Mesendoderm (in vitro differentiated cells): Measurements from ENCODE around the gene TFF3.

ENCODE experiments used
- DNase-seq: peaks from one replicate; pipeline ENCODE4 v3.0.0; 2013
- H2AK5ac ChIP-seq: 2 replicates; pipeline ENCODE4 v1.6.1; 2013; ENCODE audit warnings: low read length, inconsistent platforms
- H2BK120ac ChIP-seq: 2 replicates; pipeline ENCODE4 v1.6.1; 2013; ENCODE audit warnings: low read depth, mild to moderate bottlenecking, low read length, moderate library complexity, mixed read lengths
- H2BK15ac ChIP-seq: replicated peaks from 2 replicates; pipeline ENCODE4 v1.6.1; 2013; ENCODE audit warnings: low read depth, mild to moderate bottlenecking, moderate library complexity
- H2BK5ac ChIP-seq: 2 replicates; pipeline ENCODE4 v1.6.1; 2013; ENCODE audit warnings: low read length, inconsistent platforms
- H3K18ac ChIP-seq: 2 replicates; pipeline ENCODE4 v1.6.1; 2013; ENCODE audit warnings: mild to moderate bottlenecking, low read length, mixed read lengths
- H3K23ac ChIP-seq: one replicate; pipeline ENCODE4 v1.6.1; 2013; ENCODE audit warnings: low read length
- H3K27ac ChIP-seq: 2 replicates; pipeline ENCODE4 v1.5.1; 2013; ENCODE audit warnings: low read depth, mild to moderate bottlenecking, inconsistent platforms, low read length, moderate library complexity
- H3K27me3 ChIP-seq: 2 replicates; pipeline ENCODE4 v1.6.1; 2013; ENCODE audit warnings: low read length, control low read depth, mild to moderate bottlenecking, inconsistent platforms; ENCODE audit not compliant: insufficient read depth, poor library complexity
- H3K36me3 ChIP-seq: 2 replicates; pipeline ENCODE4 v1.6.1; 2013; ENCODE audit warnings: low read length, inconsistent platforms; ENCODE audit not compliant: control insufficient read depth, insufficient read depth
- H3K4ac ChIP-seq: one replicate; pipeline ENCODE4 v1.6.1; 2013; ENCODE audit warnings: low read depth, mild to moderate bottlenecking, low read length, moderate library complexity
- H3K4me1 ChIP-seq: 2 replicates; pipeline ENCODE4 v1.6.1; 2013; ENCODE audit warnings: low read depth, low read length, inconsistent platforms; ENCODE audit not compliant: control insufficient read depth
- H3K4me2 ChIP-seq: 2 replicates; pipeline ENCODE4 v1.6.1; 2013; ENCODE audit warnings: low read length
- H3K4me3 ChIP-seq: 2 replicates; pipeline ENCODE4 v1.5.1; 2013; ENCODE audit warnings: mild to moderate bottlenecking, low read length
- H3K56ac ChIP-seq: one replicate; pipeline ENCODE4 v1.6.1; 2013; ENCODE audit warnings: low read length
- H3K79me1 ChIP-seq: 2 replicates; pipeline ENCODE4 v1.6.1; 2013; ENCODE audit warnings: low read length, inconsistent platforms
- H3K79me2 ChIP-seq: 2 replicates; pipeline ENCODE4 v1.6.1; 2013; ENCODE audit warnings: mild to moderate bottlenecking, low read length; ENCODE audit not compliant: control insufficient read depth, insufficient read depth
- H3K9ac ChIP-seq: 2 replicates; pipeline ENCODE4 v1.6.1; 2013; ENCODE audit warnings: low read length, inconsistent platforms
- H4K5ac ChIP-seq: one replicate; pipeline ENCODE4 v1.6.1; 2013; ENCODE audit warnings: low read length
- H4K8ac ChIP-seq: one replicate; pipeline ENCODE4 v1.6.1; 2013; ENCODE audit warnings: low read depth, mild to moderate bottlenecking, control low read depth, low read length, moderate library complexity
- WGBS: extraction: QIAGEN DNeasy Blood & Tissue Kit; methylation state at CpG from one replicate; pipeline ENCODE4 v1.1.7; 2013; ENCODE audit warnings: low lambda C conversion rate, missing lambda C conversion rate; ENCODE audit not compliant: insufficient coverage; ENCODE audit errors: extremely low coverage; 5-methylcytosine and 5-hydroxymethylcytosine counted together

Gene TFF3

DNA sequence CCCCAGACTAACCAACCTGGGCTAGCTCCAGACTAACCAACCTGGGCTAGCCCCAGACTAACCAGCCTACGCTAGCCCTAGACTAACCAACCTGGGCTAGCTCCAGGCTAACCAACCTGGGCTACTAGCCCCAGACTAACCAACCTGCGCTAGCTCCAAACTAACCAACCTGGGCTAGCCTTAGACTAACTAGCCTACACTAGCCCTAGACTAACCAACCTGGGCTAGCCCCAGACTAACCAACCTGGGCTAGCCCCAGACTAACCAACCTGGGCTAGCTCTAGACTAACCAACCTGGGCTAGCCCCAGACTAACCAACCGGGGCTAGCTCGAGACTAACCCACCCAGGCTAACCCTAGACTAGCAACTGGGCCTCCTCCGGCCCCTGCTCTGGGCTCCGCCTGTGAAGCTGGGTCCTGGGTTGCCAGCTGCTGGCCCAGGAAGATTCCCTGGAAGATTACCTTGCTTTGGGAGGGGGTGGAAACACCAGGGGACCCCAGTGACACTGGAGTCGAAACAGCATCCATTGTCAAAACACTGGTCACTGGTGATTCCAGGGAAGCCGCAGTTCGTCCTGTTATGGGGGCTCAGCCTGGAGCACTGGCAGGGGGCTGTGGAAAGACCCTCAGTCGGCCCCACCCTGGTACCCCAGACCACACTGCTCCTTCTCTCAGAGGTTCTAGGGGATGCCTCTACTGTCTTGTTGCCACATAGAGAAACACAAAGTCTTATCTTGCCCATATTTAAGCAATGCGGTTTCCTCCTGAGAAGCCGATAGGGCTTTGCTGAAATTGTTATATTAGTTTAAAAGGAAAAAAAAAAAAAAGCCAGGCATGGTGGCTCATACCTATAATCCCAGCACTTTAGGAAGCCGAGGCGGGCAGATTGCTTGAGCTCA lies 34.5 kb upstream of the TFF3 start:
- Histone ChIP-seq H2BK120ac (no peak overlapping the region), H3K18ac (no peak overlapping the region), H3K4me1 (no peaks in the 10 kb centered on the region), H2BK15ac (no peak overlapping the region), H3K56ac (no peak overlapping the region), H3K23ac (no peak overlapping the region), H4K8ac (no peak overlapping the region), H3K9ac (no peak overlapping the region), H2BK5ac (no peak overlapping the region), H3K4me2 (no peak overlapping the region), H3K79me2 (no peaks in the 10 kb centered on the region), H2AK5ac (no peak overlapping the region), H4K5ac (no peak overlapping the region), H3K27ac (no peak overlapping the region), H3K4me3 (no peak overlapping the region), H3K27me3 (no peaks in the 10 kb centered on the region), H3K36me3 (no peaks in the 10 kb centered on the region), H3K4ac (no peak overlapping the region), H3K79me1 (no peaks in the 10 kb centered on the region)
- no CpG with 5 or more reads among the region's 14 CpGs for WGBS
- no peak for DNase-seq

DNA sequence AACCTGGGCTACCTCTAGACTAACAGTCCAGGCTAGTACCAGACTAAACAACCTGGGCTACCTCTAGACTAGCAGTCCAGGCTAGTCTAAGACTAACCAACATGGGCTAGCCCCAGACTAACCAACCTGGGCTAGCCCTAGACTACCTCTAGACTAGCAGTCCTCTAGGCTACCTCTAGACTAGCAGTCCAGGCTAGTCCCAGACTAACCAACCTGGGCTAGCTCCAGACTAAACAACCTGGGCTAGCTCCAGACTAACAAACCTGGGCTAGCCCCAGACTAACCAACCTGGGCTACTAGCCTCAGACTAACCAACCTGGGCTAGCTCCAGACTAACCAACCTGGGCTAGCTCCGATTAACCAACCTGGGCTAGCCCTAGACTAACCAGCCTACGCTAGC lies 33.6 kb upstream of the TFF3 start:
- H3K4ac ChIP-seq = no peak overlapping the region
- no peak overlapping the region for H3K27ac ChIP-seq
- no peak overlapping the region for H3K18ac ChIP-seq
- no peak overlapping the region for H2BK120ac ChIP-seq
- H3K36me3 ChIP-seq = no peaks in the 10 kb centered on the region
- H3K23ac ChIP-seq = no peak overlapping the region
- H3K4me1 ChIP-seq = no peaks in the 10 kb centered on the region
- no peak overlapping the region for H3K4me3 ChIP-seq
- no peak overlapping the region for H3K4me2 ChIP-seq
- no peak overlapping the region for H4K5ac ChIP-seq
- H3K79me2 ChIP-seq = no peaks in the 10 kb centered on the region
- H3K27me3 ChIP-seq = no peaks in the 10 kb centered on the region
- no CpG with 5 or more reads among the region's 2 CpGs for WGBS
- no peak for DNase-seq
- no peaks in the 10 kb centered on the region for H3K79me1 ChIP-seq
- H3K9ac ChIP-seq = no peak overlapping the region
- H2AK5ac ChIP-seq = no peak overlapping the region
- no peak overlapping the region for H2BK5ac ChIP-seq
- no peak overlapping the region for H4K8ac ChIP-seq
- no peak overlapping the region for H3K56ac ChIP-seq
- no peak overlapping the region for H2BK15ac ChIP-seq

DNA sequence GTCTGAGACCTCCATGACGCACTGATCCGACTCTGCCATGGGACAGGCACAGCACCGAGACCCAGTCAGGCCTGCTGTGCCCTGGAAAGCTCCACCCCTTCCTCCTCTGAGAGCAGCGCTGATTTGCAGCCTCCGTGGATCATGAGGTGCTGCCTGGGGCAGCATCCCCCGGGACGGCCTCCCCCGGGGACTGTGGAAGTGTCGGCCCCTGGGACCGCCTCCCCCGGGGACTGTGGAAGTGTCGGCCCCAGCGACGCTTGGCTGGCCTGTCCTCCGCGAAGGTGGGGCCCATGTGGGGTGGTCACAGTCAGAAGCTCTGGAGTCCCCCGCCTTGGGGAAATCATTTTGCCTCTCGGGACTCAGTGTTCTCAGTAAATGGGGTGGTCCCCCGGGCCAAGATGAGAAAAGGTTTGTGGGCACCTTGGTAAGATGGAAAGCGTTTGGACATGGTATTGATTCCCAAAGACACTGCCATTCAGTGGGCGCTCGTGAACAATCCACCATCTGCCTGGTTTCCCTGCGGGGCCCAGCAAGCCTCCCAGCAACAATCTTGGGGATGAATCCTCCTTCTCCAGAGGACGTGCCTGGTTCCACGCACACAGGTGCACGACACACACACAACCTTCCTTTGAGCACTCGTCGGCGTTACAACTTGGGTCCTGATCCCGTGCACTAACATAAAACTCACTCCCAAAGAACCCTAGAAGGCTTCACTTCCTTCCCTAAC lies 32.6 kb upstream of the TFF3 start:
- no peaks in the 10 kb centered on the region for H3K27me3 ChIP-seq
- H3K9ac ChIP-seq = no peak overlapping the region
- H3K4me2 ChIP-seq = no peak overlapping the region
- no peak overlapping the region for H3K56ac ChIP-seq
- DNase-seq = no peak
- no peak overlapping the region for H3K27ac ChIP-seq
- H3K79me1 ChIP-seq = no peaks in the 10 kb centered on the region
- WGBS = no CpG with 5 or more reads among the region's 30 CpGs
- H4K8ac ChIP-seq = no peak overlapping the region
- H3K4me3 ChIP-seq = no peak overlapping the region
- no peak overlapping the region for H2BK5ac ChIP-seq
- no peak overlapping the region for H2AK5ac ChIP-seq
- H3K36me3 ChIP-seq = no peaks in the 10 kb centered on the region
- H3K79me2 ChIP-seq = no peaks in the 10 kb centered on the region
- H3K18ac ChIP-seq = no peak overlapping the region
- no peak overlapping the region for H2BK120ac ChIP-seq
- H3K4ac ChIP-seq = no peak overlapping the region
- no peak overlapping the region for H2BK15ac ChIP-seq
- no peak overlapping the region for H4K5ac ChIP-seq
- H3K4me1 ChIP-seq = no peaks in the 10 kb centered on the region
- no peak overlapping the region for H3K23ac ChIP-seq

DNA sequence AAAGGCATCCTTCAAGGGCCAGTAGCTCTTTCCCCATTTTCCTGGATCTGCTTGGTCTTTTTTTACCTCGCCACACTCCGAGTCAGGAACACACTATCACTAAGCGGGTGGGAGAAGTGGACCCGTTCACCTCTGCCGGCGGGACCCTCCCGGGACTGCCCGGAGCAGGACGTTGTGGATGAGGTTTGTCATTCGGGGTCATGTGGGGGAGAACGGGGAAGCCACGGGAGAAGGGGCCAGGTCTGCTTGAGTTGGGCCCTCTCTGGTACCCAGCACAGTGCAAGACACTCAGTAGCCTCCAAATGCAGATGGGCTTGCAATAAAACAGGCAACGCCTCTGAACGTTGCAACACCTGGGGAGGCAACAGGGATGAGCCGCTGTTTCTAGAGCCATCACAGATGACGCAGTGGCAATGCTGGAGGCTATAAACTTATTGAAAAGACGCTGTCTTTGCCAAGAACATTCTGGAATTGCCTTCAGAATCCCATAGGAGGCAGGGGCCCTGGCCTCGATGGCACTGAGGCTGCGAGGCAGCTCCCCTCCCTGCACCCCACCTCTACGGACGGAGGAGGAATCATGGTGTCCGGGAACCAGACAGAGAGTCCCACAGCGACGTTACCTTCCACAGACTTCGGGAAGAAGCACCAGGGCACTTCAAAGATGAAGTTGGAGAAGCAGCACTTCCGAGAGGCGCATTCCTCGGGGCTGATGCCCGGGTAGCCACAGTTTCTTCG lies 31.8 kb upstream of the TFF3 start:
- Histone ChIP-seq H3K23ac (no peak overlapping the region), H2BK15ac (no peak overlapping the region), H3K18ac (no peak overlapping the region), H3K36me3 (no peaks in the 10 kb centered on the region), H3K4me1 (no peaks in the 10 kb centered on the region), H3K4me2 (no peak overlapping the region), H2AK5ac (no peak overlapping the region), H3K27ac (no peak overlapping the region), H3K9ac (no peak overlapping the region), H3K4me3 (no peak overlapping the region), H3K27me3 (no peaks in the 10 kb centered on the region), H3K79me1 (no peaks in the 10 kb centered on the region), H4K8ac (no peak overlapping the region), H3K4ac (no peak overlapping the region), H2BK120ac (no peak overlapping the region), H3K56ac (no peak overlapping the region), H4K5ac (no peak overlapping the region), H3K79me2 (no peaks in the 10 kb centered on the region), H2BK5ac (no peak overlapping the region)
- no CpG with 5 or more reads among the region's 30 CpGs for WGBS
- DNase-seq = no peak

DNA sequence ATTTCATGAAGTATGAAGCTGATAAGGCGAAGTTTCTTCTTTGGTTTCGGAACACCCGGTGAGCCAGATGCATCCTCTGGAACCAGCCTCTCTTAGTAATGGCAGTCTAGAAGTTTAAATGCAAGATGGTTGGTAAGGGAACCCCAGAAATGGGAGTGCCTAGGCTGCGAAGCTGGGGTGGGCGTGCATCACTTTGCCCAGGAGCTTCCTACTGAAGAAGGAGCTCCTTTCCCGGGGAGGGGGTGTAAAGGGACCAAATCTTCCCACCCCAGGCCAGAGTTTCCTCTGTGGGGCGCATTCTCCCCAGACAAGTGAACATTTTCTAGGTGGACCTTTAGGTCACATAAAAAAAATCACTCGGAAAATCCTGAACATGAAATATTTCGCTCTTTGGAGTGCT lies 31.2 kb upstream of the TFF3 start:
- no peak overlapping the region for H2BK5ac ChIP-seq
- no peak for DNase-seq
- no peak overlapping the region for H3K18ac ChIP-seq

More for the DNA sequence above, 31.2 kb upstream of the TFF3 start:
- no peak overlapping the region for H4K8ac ChIP-seq
- H2BK120ac ChIP-seq = no peak overlapping the region
- H4K5ac ChIP-seq = no peak overlapping the region
- no peak overlapping the region for H3K4me2 ChIP-seq
- H3K4ac ChIP-seq = no peak overlapping the region
- no peak overlapping the region for H3K23ac ChIP-seq
- H3K27ac ChIP-seq = no peak overlapping the region
- WGBS = no CpG with 5 or more reads among the region's 9 CpGs
- no peak overlapping the region for H2AK5ac ChIP-seq
- no peaks in the 10 kb centered on the region for H3K4me1 ChIP-seq
- H3K79me2 ChIP-seq = no peaks in the 10 kb centered on the region
- H3K9ac ChIP-seq = no peak overlapping the region
- no peak overlapping the region for H3K4me3 ChIP-seq
- H3K56ac ChIP-seq = no peak overlapping the region
- no peaks in the 10 kb centered on the region for H3K79me1 ChIP-seq
- H2BK15ac ChIP-seq = no peak overlapping the region
- H3K27me3 ChIP-seq = no peaks in the 10 kb centered on the region
- H3K36me3 ChIP-seq = no peaks in the 10 kb centered on the region
